Osteoblast (primary cell): ENCODE measurements around the gene MTG2. TPM values are rescaled to one million over a fixed set of nuclear protein-coding genes. Genes with fewer than 3 reads are reported as not detected.

Experiments used
- DNase-seq: peaks from one replicate; pipeline ENCODE4 v3.0.0; 2011; ENCODE audit warnings: low spot score, mixed read lengths; ENCODE audit not compliant: insufficient read length; ENCODE audit errors: missing footprints
- H2AFZ ChIP-seq: 2 replicates; pipeline ENCODE4 v1.6.0; 2011; ENCODE audit warnings: mild to moderate bottlenecking, low read length
- H3K27ac ChIP-seq: 2 replicates; pipeline ENCODE4 v1.5.1; 2011; ENCODE audit warnings: mild to moderate bottlenecking, low read depth, low read length, moderate library complexity
- H3K27me3 ChIP-seq: 2 replicates; pipeline ENCODE4 v1.6.0; 2012; ENCODE audit warnings: mild to moderate bottlenecking, control low read depth, inconsistent platforms, low read length, moderate library complexity; ENCODE audit not compliant: insufficient read depth
- H3K36me3 ChIP-seq: 2 replicates; pipeline ENCODE4 v1.5.1; 2011; ENCODE audit warnings: mild to moderate bottlenecking, low read length, control low read depth, moderate library complexity; ENCODE audit not compliant: insufficient read depth
- H3K4me1 ChIP-seq: 2 replicates; pipeline ENCODE4 v1.5.1; 2011; ENCODE audit warnings: mild to moderate bottlenecking, low read length, control low read depth, moderate library complexity; ENCODE audit not compliant: insufficient read depth
- H3K4me2 ChIP-seq: 2 replicates; pipeline ENCODE4 v1.6.0; 2011; ENCODE audit warnings: mild to moderate bottlenecking, low read length; ENCODE audit not compliant: insufficient read depth
- H3K4me3 ChIP-seq: fragments of 200-600 bp; sonication (generic); 3 replicates; pipeline ENCODE4 v1.5.1; 2012; ENCODE audit warnings: mild to moderate bottlenecking, low read length, inconsistent platforms; ENCODE audit not compliant: insufficient read depth
- H3K79me2 ChIP-seq: 2 replicates; pipeline ENCODE4 v1.6.0; 2012; ENCODE audit warnings: mild to moderate bottlenecking, low read length, control low read depth, inconsistent platforms; ENCODE audit not compliant: insufficient read depth
- H3K9me3 ChIP-seq: 2 replicates; pipeline ENCODE4 v1.5.1; 2011; ENCODE audit warnings: low read depth, low read length, control low read depth
- H4K20me1 ChIP-seq: 2 replicates; pipeline ENCODE4 v1.6.0; 2012; ENCODE audit warnings: mild to moderate bottlenecking, low read length, control low read depth; ENCODE audit not compliant: insufficient read depth
- total RNA-seq: library from RNA; depleted of rRNA; stranded (reverse); fragments of >200 nt; gene quantifications from 2 replicates; pipeline ENCODE4 v1.2.3, GENCODE V29; 2012
- TF ChIP-seq, protein P1 (sequence below): IDR thresholded peaks from 2 replicates; pipeline ENCODE4 v1.5.1; 2011; ENCODE audit warnings: mild to moderate bottlenecking, low read depth, low read length, moderate library complexity; ENCODE audit errors: extremely low read depth

The MTG2 gene
- total RNA-seq, 1 donor = 22.1 TPM

DNA sequence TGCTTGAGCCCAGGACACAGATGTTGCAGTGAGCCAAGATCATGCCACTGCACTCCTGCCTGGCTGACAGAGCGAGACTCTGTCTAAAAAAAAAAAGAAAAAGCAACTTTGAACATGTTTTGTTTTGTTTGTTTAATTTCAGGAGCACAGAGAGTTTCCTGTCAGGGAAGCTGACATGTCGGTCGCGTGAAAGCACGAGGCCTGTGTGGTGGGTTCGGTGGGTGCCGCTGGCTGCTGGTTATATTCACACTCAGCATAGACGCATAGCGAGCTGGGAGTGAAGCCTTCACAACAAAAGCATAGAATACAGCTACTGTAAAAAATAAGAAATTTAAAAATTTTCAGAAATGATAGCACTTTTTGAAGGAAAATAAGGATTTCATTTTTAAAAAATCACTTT, 14.5 kb downstream of the MTG2 start:
- TF ChIP-seq, protein P1, sequence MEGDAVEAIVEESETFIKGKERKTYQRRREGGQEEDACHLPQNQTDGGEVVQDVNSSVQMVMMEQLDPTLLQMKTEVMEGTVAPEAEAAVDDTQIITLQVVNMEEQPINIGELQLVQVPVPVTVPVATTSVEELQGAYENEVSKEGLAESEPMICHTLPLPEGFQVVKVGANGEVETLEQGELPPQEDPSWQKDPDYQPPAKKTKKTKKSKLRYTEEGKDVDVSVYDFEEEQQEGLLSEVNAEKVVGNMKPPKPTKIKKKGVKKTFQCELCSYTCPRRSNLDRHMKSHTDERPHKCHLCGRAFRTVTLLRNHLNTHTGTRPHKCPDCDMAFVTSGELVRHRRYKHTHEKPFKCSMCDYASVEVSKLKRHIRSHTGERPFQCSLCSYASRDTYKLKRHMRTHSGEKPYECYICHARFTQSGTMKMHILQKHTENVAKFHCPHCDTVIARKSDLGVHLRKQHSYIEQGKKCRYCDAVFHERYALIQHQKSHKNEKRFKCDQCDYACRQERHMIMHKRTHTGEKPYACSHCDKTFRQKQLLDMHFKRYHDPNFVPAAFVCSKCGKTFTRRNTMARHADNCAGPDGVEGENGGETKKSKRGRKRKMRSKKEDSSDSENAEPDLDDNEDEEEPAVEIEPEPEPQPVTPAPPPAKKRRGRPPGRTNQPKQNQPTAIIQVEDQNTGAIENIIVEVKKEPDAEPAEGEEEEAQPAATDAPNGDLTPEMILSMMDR = no peak
- no peak for DNase-seq
- no peaks in the 10 kb centered on the region for H3K9me3 ChIP-seq

DNA sequence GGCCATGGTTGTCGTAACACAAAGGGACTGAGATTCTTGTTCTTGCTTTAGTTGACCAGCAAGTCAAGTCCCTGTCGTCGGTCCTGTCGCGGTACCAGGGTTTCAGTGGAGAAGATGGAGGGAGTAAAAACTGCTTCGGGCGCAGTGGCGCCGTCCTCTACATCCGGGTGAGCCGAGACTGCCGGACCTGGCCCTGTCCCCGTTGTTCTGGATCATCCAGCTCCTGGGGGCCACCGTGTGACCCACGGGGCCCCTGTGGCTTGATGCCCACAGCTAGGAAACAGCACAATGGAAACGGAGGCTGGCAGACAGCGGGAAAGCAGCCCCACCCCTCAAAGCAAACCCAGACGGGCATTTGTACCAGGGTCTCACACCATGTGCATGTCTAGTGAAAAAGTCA, 15.0 kb downstream of the MTG2 start:
- TF ChIP-seq, protein P1 = no peak
- Histone ChIP-seq H3K4me1 (peaks cover 13% of the 10 kb centered on the region), H3K27ac (no peak overlapping the region)

More for the DNA sequence above, 14.5 kb downstream of the MTG2 start:
- no peaks in the 10 kb centered on the region for H3K27me3 ChIP-seq
- no peak overlapping the region for H2AFZ ChIP-seq
- peaks cover 29% of the 10 kb centered on the region for H3K79me2 ChIP-seq
- H4K20me1 ChIP-seq = peaks cover 10% of the 10 kb centered on the region
- no peak overlapping the region for H3K4me2 ChIP-seq
- H3K36me3 ChIP-seq = peaks cover 57% of the 10 kb centered on the region
- H3K27ac ChIP-seq = no peak overlapping the region
- H3K4me1 ChIP-seq = peaks cover 11% of the 10 kb centered on the region
- H3K4me3 ChIP-seq = no peak overlapping the region

DNA sequence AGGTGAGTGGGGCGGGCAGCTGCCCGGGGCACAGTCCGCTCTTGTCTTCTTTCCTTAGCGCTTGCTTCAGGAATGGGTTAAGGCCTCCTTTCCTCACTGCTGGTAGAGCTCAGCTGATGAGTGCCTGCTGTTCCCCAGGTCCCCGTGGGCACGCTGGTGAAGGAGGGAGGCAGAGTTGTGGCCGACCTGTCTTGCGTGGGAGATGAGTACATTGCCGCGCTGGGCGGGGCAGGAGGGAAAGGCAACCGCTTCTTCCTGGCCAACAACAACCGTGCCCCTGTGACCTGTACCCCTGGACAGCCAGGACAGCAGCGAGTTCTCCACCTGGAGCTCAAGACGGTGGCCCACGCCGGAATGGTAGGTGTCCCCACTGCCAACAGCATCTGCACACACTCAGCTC, 15.7 kb downstream of the MTG2 start:
- Histone ChIP-seq H3K27ac (no peak overlapping the region), H3K79me2 (peaks cover 17% of the 10 kb centered on the region), H3K36me3 (peaks cover 53% of the 10 kb centered on the region), H3K4me1 (peaks cover 18% of the 10 kb centered on the region), H4K20me1 (peaks cover 13% of the 10 kb centered on the region), H3K4me2 (no peak overlapping the region), H3K9me3 (no peaks in the 10 kb centered on the region), H3K4me3 (no peak overlapping the region), H3K27me3 (no peaks in the 10 kb centered on the region), H2AFZ (no peak overlapping the region)
- TF ChIP-seq, protein P1 = no peak
- peak; percentile 26 for DNase-seq

More for the DNA sequence above, 15.0 kb downstream of the MTG2 start:
- Histone ChIP-seq H2AFZ (no peak overlapping the region), H3K36me3 (peaks cover 57% of the 10 kb centered on the region), H3K79me2 (peaks cover 24% of the 10 kb centered on the region), H4K20me1 (peaks cover 8% of the 10 kb centered on the region), H3K27me3 (no peaks in the 10 kb centered on the region), H3K9me3 (no peaks in the 10 kb centered on the region), H3K4me2 (no peak overlapping the region), H3K4me3 (no peak overlapping the region)
- DNase-seq = peak; percentile 68

DNA sequence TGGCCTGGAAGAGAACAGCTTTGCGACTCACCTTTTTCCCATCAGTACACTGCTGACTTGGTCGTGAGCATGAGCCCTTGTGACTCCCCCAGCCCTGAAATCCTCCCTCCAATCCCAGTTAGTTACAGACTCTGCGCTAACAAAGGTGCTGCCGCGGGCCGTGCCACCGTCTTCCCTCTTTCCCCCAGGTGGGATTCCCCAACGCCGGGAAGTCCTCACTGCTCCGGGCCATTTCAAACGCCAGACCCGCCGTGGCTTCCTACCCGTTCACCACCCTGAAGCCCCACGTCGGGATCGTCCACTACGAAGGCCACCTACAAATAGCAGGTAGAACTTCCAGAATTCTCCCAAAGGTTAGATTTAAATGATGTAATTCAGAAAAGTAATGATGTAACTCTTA, 16.1 kb downstream of the MTG2 start:
- H3K27ac ChIP-seq = no peak overlapping the region
- no peak overlapping the region for H3K4me2 ChIP-seq
- H3K27me3 ChIP-seq = no peaks in the 10 kb centered on the region
- H3K36me3 ChIP-seq = peaks cover 51% of the 10 kb centered on the region
- peaks cover 14% of the 10 kb centered on the region for H3K79me2 ChIP-seq
- H2AFZ ChIP-seq = no peak overlapping the region
- peaks cover 18% of the 10 kb centered on the region for H3K4me1 ChIP-seq
- no peak overlapping the region for H3K4me3 ChIP-seq
- H3K9me3 ChIP-seq = no peaks in the 10 kb centered on the region
- peak; percentile 74 for DNase-seq
- TF ChIP-seq, protein P1 = no peak
- H4K20me1 ChIP-seq = peaks cover 17% of the 10 kb centered on the region
